Lung (tissue), 12 donors: ENCODE measurements around the gene SUGP1. TPM values are rescaled to one million over a fixed set of nuclear protein-coding genes. Genes with fewer than 3 reads are reported as not detected.
A peak's percentile ranks its signal among the peaks of the same experiment; 100 is the strongest.

Experiments
- ATAC-seq: fragments of 200-7000 bp; cut with Tn5 transposase; one replicate; pipeline ENCODE4 v1.9.1; 2020; ENCODE audit warnings: moderate number of reproducible peaks; ENCODE audit not compliant: insufficient read depth, low FRiP score
- DNase-seq, 3 donors: peaks; one replicate each; pipeline ENCODE4 v3.0.0-alpha.2; 2013 to 2017
- H3K27ac ChIP-seq, 2 donors: one replicate each; pipeline ENCODE4 v1.5.1; 2013; ENCODE audit warnings: mild to moderate bottlenecking in 2 of 2, moderate library complexity in 2 of 2, control low read depth in 1 of 2, inconsistent platforms in 1 of 2, low read depth in 1 of 2, low read length in 1 of 2
- H3K27me3 ChIP-seq, 3 donors: one replicate each; pipeline ENCODE4 v1.5.1; 2013; ENCODE audit warnings: low read length in 2 of 3; ENCODE audit not compliant: control insufficient read depth in 3 of 3, insufficient read depth in 3 of 3
- H3K36me3 ChIP-seq, 4 donors: one replicate each; pipeline ENCODE4 v1.5.1; 2013; ENCODE audit warnings: low read length in 4 of 4, mild to moderate bottlenecking in 1 of 4, moderate library complexity in 1 of 4; ENCODE audit not compliant: control insufficient read depth in 4 of 4, insufficient read depth in 4 of 4
- H3K4me1 ChIP-seq, 5 donors: one replicate each; pipeline ENCODE4 v1.5.1; 2013; ENCODE audit warnings: low read length in 5 of 5, mild to moderate bottlenecking in 2 of 5, moderate library complexity in 1 of 5; ENCODE audit not compliant: control insufficient read depth in 5 of 5, insufficient read depth in 5 of 5
- H3K4me3 ChIP-seq: one replicate; pipeline ENCODE4 v1.5.1; 2013; ENCODE audit warnings: mild to moderate bottlenecking, control low read depth, moderate library complexity
- H3K9ac ChIP-seq, 2 donors: one replicate each; pipeline ENCODE4 v1.5.1; 2013; ENCODE audit warnings: low read length in 2 of 2, control low read depth in 1 of 2; ENCODE audit not compliant: insufficient read depth in 1 of 2
- H3K9me3 ChIP-seq, 4 donors: one replicate each; pipeline ENCODE4 v1.5.1; 2013; ENCODE audit warnings: low read length in 3 of 4, mild to moderate bottlenecking in 1 of 4, moderate library complexity in 1 of 4; ENCODE audit not compliant: control insufficient read depth in 4 of 4, insufficient read depth in 3 of 4
- WGBS, 2 donors: extraction: QIAGEN DNeasy Blood & Tissue Kit; methylation state at CpG; one replicate each; pipeline ENCODE4 v1.1.7; 2013; 5-methylcytosine and 5-hydroxymethylcytosine counted together
- polyA plus RNA-seq, 2 donors: library from polyadenylated mRNA; stranded (reverse); fragments of 200-250 nt; gene quantifications; one replicate each; pipeline ENCODE4 v1.2.1, GENCODE V29; 2013
- total RNA-seq, 2 donors: library from RNA; depleted of rRNA in 1 of 2; stranded (reverse); fragments of >200 nt in 1 of 2; gene quantifications; one replicate each; pipeline ENCODE4 v1.2.1, GENCODE V29; 2014 to 2021
- TF ChIP-seq, protein P1 (sequence below): IDR thresholded peaks from 2 replicates; pipeline ENCODE4 v1.5.1; 2012; ENCODE audit warnings: mild to moderate bottlenecking; ENCODE audit errors: control extremely low read depth, extremely low read depth
- donor health status: control.
- donor health status: control.
- donor health status: Bipolar disorder and iron deficiency.
- donor health status: healthy.
- donor health status: DM: yes; HTN: yes; CAD: no.

Gene SUGP1
- total and polyA plus RNA-seq, 4 donors: 22.3 to 42.8 (median 28.7) TPM

DNA sequence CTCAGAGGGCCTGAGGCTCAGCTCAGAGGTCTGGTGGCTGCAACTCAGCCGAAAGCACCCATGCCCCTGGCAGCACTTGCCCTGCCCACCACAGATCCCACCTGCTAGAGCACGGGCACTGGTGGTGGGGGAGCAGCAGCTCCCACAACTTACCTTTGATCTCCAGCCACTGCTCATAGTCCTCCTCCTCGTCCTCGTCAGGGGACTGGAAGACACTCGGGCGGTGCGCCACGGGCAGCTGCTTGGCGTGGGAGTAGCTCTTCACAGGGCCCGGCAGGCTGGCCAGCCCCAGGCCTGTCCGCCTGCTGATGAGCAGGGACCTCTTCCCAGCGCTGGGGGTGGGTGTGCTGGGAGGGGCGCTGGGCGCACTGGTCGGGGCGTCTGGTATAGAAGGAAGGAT lies 14.6 kb downstream of the SUGP1 start:
- Histone ChIP-seq H3K4me3 (no peak overlapping the region), H3K9me3 (no peaks in the 10 kb centered on the region), H3K27ac (no peak overlapping the region), H3K27me3 (no peaks in the 10 kb centered on the region), H3K9ac (no peak overlapping the region), H3K4me1 (no peaks in the 10 kb centered on the region), H3K36me3 (peaks cover 4 to 72% (median 28%) of the 10 kb centered on the region in 4 donors)
- no peak for DNase-seq
- TF ChIP-seq, protein P1, sequence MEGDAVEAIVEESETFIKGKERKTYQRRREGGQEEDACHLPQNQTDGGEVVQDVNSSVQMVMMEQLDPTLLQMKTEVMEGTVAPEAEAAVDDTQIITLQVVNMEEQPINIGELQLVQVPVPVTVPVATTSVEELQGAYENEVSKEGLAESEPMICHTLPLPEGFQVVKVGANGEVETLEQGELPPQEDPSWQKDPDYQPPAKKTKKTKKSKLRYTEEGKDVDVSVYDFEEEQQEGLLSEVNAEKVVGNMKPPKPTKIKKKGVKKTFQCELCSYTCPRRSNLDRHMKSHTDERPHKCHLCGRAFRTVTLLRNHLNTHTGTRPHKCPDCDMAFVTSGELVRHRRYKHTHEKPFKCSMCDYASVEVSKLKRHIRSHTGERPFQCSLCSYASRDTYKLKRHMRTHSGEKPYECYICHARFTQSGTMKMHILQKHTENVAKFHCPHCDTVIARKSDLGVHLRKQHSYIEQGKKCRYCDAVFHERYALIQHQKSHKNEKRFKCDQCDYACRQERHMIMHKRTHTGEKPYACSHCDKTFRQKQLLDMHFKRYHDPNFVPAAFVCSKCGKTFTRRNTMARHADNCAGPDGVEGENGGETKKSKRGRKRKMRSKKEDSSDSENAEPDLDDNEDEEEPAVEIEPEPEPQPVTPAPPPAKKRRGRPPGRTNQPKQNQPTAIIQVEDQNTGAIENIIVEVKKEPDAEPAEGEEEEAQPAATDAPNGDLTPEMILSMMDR: no peak
- ATAC-seq: no peak
- whole genome bisulfite sequencing, 2 donors: 96 to 97% methylated on average over 16 of the region's 16 CpGs

GRCh38 chr19:19305066-19305465 lies 15.2 kb downstream of the SUGP1 start:
- Histone ChIP-seq H3K27ac (no peak overlapping the region), H3K4me3 (no peak overlapping the region), H3K36me3 (peaks cover 0 to 76% (median 26%) of the 10 kb centered on the region in 4 donors), H3K4me1 (no peaks in the 10 kb centered on the region), H3K9ac (no peak overlapping the region), H3K9me3 (no peaks in the 10 kb centered on the region), H3K27me3 (no peaks in the 10 kb centered on the region)
- DNase-seq (no peak), ATAC-seq (no peak)
- TF ChIP-seq, protein P1: no peak
- 97 to 99% methylated on average over 10 of the region's 10 CpGs for WGBS, 2 donors

GRCh38 chr19:19304186-19304965 lies 15.9 kb downstream of the SUGP1 start:
- 93 to 95% methylated on average over 14 of the region's 14 CpGs for WGBS, 2 donors
- H3K36me3 ChIP-seq: peaks cover 0 to 73% (median 25%) of the 10 kb centered on the region in 4 donors
- H3K9ac ChIP-seq: no peak overlapping the region
- DNase-seq (no peak), ATAC-seq (no peak)
- no peaks in the 10 kb centered on the region for H3K9me3 ChIP-seq
- TF ChIP-seq, protein P1: no peak
- no peak overlapping the region for H3K27ac ChIP-seq
- H3K4me3 ChIP-seq: peak overlapping the region; percentile 7
- no peaks in the 10 kb centered on the region for H3K27me3 ChIP-seq
- H3K4me1 ChIP-seq: no peaks in the 10 kb centered on the region
